Ramos (cell line): ENCODE measurements around the gene MED15.

Experiments
- in situ Hi-C: fragments of 300-500 bp; cut with MboI; formaldehyde crosslinking; loops from one replicate; pipeline ENCODE4 v1.14.3; 2022; ENCODE audit warnings: low sequenced_read_pairs; ENCODE audit not compliant: unreplicated experiment

Gene MED15

GRCh38 chr22:20579273-20580120, 72.1 kb downstream of the MED15 start:
- in situ Hi-C loops, result no loop called here

DNA sequence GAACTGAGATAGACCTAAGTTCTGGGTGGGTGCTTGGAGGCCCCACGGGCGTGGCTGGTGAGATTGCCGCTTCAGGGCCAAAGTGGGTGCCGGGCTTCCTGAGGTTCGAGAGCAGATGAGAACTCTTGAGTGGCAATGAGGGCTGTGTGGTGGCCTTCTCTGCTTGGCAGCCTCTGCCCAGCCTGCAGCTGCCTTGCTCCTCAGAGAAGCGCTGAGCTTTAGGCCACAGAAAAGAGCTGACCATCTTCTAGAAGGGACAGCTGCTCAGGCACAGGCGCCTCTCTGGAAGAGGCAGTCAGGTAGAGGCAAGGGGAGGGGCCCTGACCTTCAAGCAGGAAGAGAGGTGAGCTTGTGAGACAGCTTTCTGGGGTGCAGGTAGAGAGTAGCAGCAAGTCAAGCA, 72.8 kb downstream of the MED15 start:
- in situ Hi-C loops, result no loop called here

DNA sequence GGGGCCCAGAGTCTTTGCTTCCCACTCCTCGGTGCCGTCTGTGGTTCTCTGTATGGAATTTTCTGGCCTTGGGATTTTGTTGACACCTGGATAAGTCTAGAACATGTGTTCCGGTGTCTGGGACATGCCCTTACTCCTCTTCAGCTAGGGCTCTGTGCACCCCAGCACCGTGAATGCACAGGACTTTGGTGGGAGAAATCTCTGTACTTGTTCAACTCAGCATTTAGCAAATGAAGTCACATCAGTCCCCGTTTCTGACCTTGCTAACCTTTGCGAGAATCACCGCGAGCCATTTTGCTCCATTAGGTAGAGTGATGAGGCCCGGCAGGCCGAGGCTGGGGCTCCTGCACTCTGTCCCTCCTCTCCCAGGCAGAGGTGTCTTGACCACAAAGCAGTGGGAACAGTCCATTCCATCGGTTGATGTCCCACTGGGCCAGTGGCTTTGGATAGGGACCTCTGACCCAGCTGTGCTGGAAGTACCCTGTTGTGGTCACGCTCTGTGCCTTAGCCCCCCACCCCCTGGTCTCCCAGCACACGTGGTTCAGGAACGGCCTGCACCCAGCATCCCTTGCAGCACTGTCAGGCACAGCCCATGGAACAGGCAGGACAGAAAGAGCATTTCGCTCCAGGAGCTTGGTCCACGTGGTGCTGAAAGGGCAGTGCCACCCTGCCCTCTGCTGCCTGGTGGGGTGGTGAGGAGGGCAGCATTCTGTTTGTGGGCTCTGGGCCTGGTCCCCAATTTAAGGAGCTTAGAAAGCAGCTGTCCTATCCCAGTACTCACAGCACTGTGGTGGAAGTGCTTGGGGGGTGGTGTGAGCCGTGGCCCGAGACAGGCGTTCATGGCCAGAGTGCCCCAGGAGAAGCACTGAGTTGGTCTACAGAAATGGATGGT, 73.4 kb downstream of the MED15 start:
- in situ Hi-C loops, result no loop called here

DNA sequence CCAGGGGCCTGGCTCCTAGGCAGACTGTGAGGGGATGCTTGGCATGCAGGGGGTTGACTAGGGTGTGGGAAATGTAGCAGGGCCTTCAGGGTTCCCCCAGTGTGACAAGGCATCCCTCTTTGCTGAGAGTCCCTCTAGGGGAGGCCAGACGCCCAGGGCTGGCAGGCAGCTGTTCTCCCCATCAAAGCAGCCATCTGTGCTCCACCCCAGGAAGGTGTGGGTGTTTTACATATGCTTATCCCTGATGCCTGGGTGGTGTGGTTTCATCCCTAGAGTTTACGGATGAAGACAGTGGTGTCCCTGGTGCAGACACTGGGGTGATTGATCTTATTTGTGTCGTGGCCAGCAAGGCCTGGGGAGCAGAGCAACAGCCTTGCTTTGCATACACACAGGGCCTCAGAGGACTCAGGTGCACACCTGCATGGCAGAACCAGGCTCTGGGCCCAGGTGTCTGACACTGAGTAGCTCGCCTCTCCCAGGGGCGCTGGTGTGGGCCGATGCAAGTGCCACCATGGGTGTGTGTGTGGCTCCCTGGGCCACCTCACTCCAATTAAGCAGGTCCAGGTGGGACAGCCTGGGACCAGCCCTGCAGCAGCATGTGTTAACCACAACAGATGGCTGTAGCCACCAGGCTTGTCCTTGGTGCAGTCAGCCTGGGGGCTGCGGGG, 74.2 kb downstream of the MED15 start:
- in situ Hi-C loops, result no loop called here

- in situ Hi-C loops, result no loop called here
These were observed 74.7 kb downstream of the MED15 start for GRCh38 chr22:20582171-20582511.

- in situ Hi-C loops, result no loop called here
These were observed 75.3 kb downstream of the MED15 start for GRCh38 chr22:20582520-20583361.

- in situ Hi-C loops, result no loop called here
These were observed 76.1 kb downstream of the MED15 start for GRCh38 chr22:20583471-20583922.

DNA sequence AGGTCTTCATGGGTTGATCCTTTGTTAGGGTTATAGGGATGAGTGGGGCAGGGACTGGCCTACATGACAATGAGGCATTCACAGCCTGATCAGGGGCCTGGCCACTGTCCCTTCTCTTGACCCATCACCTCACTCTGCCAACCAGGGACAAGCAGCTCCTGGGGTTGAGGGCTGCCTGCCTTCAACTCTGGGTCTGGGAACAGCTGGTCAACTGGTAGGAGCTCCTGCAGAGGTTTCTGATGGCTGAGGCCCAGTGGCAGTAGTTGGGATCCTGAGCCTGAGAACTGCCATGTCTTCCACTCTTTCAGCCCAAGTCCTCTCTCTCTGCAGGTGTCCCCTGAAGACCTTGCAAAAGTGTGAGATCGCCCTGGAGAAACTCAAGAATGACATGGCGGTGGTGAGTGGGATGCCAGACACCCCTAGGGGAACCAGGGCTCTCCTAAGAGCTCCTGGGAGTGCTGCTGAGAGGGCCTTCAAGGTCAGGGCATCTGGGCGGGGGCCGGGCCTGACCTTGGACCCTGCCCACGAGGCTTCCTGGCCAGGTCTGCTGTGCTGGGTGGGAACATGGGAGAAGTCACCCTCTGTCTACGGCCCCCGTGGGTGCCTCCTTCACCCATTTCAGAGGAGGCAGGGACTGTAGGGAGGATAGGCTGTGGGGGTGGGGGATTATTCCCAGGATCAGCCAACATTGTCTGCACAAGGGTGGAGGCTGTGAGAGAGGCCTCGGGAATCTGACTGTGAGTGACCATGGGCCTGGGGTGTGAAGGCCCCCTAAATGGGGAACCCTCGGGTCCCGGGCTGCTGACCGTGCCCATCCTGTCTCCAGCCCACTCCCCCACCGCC, 76.8 kb downstream of the MED15 start:
- in situ Hi-C loops, result no loop called here

- in situ Hi-C loops, result no loop called here
These were observed 77.6 kb downstream of the MED15 start for GRCh38 chr22:20584872-20585638.

GRCh38 chr22:20585639-20586402, 78.4 kb downstream of the MED15 start:
- in situ Hi-C loops, result no loop called here

DNA sequence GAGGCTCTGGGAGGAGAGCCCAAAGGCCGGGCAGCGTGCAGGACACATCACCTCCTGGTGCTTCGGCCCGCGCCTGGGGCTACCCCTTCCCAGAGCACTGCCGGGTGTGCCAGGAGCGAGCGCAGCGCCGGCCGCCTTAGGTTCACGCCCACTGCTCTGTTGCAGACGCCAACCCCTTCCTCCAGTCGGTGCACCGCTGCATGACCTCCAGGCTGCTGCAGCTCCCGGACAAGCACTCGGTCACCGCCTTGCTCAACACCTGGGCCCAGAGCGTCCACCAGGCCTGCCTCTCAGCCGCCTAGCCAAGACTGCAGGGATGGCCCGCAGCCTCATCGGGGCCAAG, 79.0 kb downstream of the MED15 start:
- in situ Hi-C loops, result no loop called here

DNA sequence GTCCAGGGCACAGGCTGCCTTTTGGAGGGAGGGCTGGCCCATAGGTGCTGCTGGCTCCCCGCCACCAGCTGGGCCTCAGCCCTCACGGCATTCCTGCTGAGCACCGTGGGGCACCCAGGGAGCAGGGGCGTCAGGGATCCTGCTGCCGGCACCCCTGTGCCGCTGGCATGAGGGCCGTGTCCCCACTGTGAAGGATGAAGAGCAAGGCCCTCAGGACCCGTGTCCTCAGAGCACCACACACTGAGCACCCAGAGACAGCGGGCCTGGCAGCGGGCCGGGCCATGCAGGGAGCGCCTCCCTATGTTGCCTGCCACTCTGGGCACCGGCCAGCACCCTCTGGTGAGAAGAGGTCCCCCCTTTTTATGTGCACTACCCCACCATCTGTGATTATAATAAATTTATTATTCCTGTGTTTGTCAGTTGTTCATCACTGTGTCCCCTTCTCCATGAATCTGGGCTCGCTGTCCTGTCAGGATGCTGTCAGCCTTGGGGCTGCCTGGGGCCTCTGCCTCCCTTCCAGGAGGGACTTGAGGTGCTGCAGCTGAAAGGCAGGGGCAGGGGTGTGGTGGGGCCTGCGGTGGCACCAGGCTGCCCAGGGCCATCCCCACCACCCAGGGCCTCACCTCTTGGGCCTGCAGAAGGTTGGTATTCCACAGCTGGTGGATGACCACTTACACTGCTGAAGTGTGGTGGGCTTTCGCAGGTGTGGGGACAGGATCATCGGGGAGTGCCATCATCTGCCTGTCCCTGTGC, 80.0 kb downstream of the MED15 start:
- in situ Hi-C loops, result no loop called here

GRCh38 chr22:20588092-20588842, 80.9 kb downstream of the MED15 start:
- in situ Hi-C loops, result no loop called here

DNA sequence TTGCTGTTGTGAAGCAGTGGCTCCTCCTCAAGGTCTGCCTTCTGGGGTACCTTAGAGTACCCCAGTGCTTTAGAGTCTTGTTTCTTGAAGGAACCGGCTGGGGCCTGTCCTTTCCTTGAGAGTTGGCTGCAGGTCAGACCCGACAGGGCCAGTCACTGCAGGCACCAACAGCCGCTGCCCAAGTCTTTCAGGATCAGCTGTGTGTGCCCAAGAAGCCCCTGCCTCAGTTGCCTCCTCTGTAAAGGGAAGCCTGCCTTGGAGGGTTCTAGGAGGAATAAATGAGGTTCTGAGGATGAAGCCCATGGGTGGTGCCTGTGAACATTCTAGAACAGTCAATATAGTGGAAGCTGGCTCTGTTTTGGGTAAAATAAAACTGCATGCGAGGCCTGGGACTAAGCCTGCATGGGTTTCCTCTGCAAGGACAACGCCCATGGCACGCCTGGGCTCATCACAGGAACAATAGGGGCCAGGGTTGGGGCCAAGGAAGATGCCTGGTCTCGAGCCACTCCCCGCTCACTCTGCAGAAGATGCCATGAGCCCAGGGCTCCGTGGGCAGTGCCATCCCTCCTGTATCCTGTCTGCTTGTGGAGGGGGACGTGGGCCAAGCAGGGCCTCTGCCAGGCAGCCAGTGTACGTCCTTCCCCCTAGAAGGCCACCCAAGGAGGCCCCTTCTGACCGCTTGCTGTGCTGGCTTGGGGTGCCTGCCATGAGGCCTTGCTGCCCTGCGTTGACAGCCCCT, 81.6 kb downstream of the MED15 start:
- in situ Hi-C loops, result no loop called here

DNA sequence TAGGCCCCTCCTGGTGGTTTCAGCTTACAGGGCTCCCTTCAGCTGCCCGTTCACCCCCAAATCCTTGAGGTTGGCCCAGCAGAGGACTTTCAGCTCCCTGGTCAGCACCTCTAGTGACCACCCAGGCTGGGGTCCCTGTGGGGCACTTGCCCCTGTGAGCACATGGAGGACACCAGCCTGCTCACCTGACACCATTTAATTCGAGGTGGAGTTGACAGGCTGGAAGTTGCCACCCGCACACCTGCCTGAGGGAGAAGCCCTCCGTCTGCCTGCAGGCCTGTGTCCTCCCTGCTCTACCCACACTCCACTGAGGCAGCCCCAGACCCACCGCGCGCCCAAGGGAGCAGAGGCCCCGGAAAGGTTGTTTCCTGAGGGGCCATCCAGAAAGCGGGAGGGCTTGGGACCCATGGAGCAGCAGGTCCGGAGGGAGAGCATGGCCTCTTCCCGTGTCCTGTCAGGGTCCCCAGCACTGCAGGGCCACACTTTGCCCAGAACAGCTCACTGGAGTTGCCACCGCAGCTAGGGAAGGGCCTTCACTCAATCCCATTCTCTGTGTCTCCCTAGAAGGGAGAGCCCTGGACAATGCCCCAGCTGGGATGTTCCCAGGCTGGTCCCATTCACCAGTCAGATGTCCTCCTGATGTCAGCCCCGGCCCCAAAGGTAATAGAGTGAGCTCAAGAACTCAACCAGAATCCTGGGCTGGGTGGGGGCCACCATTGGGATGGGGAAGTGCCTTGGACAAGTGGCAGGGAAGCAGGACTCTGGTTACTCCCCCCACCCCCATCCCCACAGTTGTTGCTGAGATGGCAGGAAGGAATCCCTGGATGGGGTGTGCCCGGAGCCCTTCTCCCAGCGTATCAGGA, 82.4 kb downstream of the MED15 start:
- in situ Hi-C loops, result no loop called here
